GM12864 (cell line): ENCODE results near the gene COL6A3.

Source experiments
- DNase-seq: peaks from one replicate; pipeline ENCODE4 v3.0.0-alpha.2; 2011; ENCODE audit warnings: low read depth
- H3K4me3 ChIP-seq: 2 replicates; pipeline ENCODE4 v1.5.1; 2011; ENCODE audit warnings: mild to moderate bottlenecking, low read depth, low read length, control low read depth
- TF ChIP-seq, protein P1 (sequence below): IDR thresholded peaks from 2 replicates; pipeline ENCODE4 v1.5.1; 2011; ENCODE audit warnings: low read depth, mild to moderate bottlenecking, moderate library complexity, low read length, control low read depth, inconsistent platforms; ENCODE audit errors: missing control alignments

COL6A3 gene

DNA sequence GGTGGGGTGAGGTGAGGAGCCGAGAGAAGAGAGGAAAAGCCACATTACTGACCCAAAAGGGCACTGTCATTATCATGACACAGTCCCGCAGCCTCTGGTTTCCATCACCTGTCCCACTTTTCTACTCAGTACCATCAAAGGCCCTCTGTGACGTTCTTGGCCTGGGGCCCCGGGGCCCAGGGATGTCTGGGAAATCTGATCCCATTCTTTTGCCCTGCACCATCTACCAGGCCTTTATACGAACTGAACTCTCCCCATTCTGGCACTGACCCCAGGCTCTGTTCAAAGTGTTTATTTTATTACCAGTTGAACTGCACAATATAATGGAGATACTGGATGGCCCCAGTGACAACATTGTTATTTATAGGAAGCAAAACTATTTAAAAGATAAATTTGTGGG, 89.1 kb downstream of the COL6A3 start:
- DNase-seq, result no peak
- no peak overlapping the region for H3K4me3 ChIP-seq
- TF ChIP-seq, protein P1, sequence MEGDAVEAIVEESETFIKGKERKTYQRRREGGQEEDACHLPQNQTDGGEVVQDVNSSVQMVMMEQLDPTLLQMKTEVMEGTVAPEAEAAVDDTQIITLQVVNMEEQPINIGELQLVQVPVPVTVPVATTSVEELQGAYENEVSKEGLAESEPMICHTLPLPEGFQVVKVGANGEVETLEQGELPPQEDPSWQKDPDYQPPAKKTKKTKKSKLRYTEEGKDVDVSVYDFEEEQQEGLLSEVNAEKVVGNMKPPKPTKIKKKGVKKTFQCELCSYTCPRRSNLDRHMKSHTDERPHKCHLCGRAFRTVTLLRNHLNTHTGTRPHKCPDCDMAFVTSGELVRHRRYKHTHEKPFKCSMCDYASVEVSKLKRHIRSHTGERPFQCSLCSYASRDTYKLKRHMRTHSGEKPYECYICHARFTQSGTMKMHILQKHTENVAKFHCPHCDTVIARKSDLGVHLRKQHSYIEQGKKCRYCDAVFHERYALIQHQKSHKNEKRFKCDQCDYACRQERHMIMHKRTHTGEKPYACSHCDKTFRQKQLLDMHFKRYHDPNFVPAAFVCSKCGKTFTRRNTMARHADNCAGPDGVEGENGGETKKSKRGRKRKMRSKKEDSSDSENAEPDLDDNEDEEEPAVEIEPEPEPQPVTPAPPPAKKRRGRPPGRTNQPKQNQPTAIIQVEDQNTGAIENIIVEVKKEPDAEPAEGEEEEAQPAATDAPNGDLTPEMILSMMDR, result no peak

- H3K4me3 ChIP-seq, result no peak overlapping the region
- DNase-seq, result no peak
- TF ChIP-seq, protein P1, result no peak
Observed at GRCh38 chr2:237324405-237324831, 89.5 kb downstream of the COL6A3 start.

DNA sequence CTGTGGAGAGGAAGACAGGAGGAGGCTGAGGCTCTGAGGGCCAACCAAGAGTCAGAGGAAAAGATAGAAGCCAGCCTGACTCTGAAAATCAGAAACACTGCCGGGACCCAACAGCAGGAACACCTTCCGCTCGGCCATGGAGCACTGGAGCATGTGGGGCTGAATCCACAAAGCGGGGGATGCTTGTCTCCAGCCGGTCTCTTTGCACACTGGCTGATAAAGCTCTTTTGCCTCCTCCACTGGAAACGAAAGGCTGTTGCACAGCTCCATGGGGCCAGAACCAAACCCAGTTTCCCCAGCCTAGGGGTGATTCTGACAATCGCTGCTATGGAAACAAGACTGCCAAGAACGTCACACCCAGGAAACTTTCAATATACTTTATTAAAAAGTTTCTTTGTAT, 90.3 kb downstream of the COL6A3 start:
- no peak overlapping the region for H3K4me3 ChIP-seq
- no peak for DNase-seq
- TF ChIP-seq, protein P1, result no peak

DNA sequence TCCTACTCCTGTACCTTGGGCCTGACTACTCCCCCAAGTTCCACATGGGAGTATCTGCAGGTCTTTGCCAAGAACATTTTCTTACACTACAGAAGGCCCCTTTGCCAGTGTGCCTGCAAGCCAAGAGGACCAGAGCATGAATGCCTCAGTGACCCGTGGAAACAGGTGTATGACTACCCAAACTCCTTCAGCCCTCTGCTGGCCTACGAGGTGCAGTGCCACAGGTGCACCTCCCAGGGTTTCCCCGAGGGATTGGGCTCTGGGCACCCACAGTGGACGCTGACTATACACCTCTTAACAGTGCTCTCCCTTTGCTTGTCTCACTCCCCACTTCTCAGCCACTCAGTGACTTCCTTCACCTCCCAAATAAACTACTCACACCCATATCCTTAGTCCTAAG, 91.4 kb downstream of the COL6A3 start:
- H3K4me3 ChIP-seq, result no peak overlapping the region
- no peak for DNase-seq
- TF ChIP-seq, protein P1, result peak; percentile 62

- no peak for DNase-seq
- no peak overlapping the region for H3K4me3 ChIP-seq
- TF ChIP-seq, protein P1, result no peak
Observed at GRCh38 chr2:237321746-237322145, 92.2 kb downstream of the COL6A3 start.

- TF ChIP-seq, protein P1, result no peak
- no peak for DNase-seq
Observed at GRCh38 chr2:237320801-237321560, 93.0 kb downstream of the COL6A3 start.

DNA sequence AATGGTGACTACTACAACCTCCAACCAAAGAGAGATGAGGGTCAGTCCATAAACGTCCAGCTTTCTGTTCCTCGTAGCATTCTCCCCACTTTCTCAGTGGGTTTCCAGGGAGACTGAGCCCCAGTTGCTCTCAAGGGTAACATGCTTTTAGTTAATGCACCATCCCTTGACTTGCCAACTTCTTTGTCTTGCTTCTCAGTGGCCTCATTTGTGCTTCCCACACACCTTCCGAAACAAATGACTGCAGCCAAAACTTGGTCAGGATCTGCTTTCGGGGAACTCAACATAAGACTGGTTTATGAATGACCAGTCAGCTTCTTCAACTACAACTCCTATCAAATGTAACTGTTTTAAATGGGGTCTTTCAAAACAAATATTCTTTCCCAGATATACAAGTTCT, 94.1 kb downstream of the COL6A3 start:
- no peak for DNase-seq
- H3K4me3 ChIP-seq, result no peak overlapping the region
- TF ChIP-seq, protein P1, result no peak

More at GRCh38 chr2:237320801-237321560, 93.0 kb downstream of the COL6A3 start:
- H3K4me3 ChIP-seq, result no peak overlapping the region
